ENCODE results near the gene ARL6.

ARL6 gene

GRCh38 chr3:97764407-97765238 is at the start of gene ARL6:
Gene ARL6, plus strand, starts transcription at chr3:97764758. Its CDS starts 3,350 bp downstream, at chr3:97768108.
- peak; percentile 85 for DNase-seq

- peak; percentile 62 for DNase-seq
These were observed 45.3 kb upstream of the ARL6 start for GRCh38 chr3:97719156-97719821.

GRCh38 chr3:97720417-97720816 is 44.1 kb upstream of the ARL6 start:
- no peak for DNase-seq

- DNase-seq, result no peak
These were observed 43.1 kb upstream of the ARL6 start for GRCh38 chr3:97721446-97721845.

GRCh38 chr3:97736928-97737327 is 27.6 kb upstream of the ARL6 start:
- no peak for DNase-seq

GRCh38 chr3:97738761-97739160 is 25.8 kb upstream of the ARL6 start:
- DNase-seq, result no peak

- no peak for DNase-seq
These were observed 22.5 kb upstream of the ARL6 start for GRCh38 chr3:97742036-97742435.

- no peak for DNase-seq
These were observed 20.3 kb upstream of the ARL6 start for GRCh38 chr3:97744289-97744688.

GRCh38 chr3:97763586-97764406 is 762 bp upstream of the ARL6 start:
- DNase-seq, result no peak

- DNase-seq, result peak; percentile 0
These were observed 778 bp downstream of the ARL6 start for GRCh38 chr3:97765336-97765735.

- DNase-seq, result no peak
These were observed 8.4 kb downstream of the ARL6 start for GRCh38 chr3:97772926-97773325.

GRCh38 chr3:97778152-97778551 is 13.6 kb downstream of the ARL6 start:
- no peak for DNase-seq

- peak; percentile 50 for DNase-seq
These were observed 29.0 kb downstream of the ARL6 start for GRCh38 chr3:97793420-97794019.

- DNase-seq, result no peak
These were observed 31.4 kb downstream of the ARL6 start for GRCh38 chr3:97795951-97796350.

- no peak for DNase-seq
These were observed 39.9 kb downstream of the ARL6 start for GRCh38 chr3:97804471-97804870.

GRCh38 chr3:97810779-97811390 is 46.3 kb downstream of the ARL6 start:
- DNase-seq, result peak; percentile 10

- DNase-seq, result peak; percentile 25
These were observed 50.8 kb downstream of the ARL6 start for GRCh38 chr3:97815149-97815917.

- no peak for DNase-seq
These were observed 52.3 kb downstream of the ARL6 start for GRCh38 chr3:97816811-97817210.

GRCh38 chr3:97817965-97818364 is 53.4 kb downstream of the ARL6 start:
- no peak for DNase-seq

- no peak for DNase-seq
These were observed 56.2 kb downstream of the ARL6 start for GRCh38 chr3:97820780-97821179.

GRCh38 chr3:97821287-97821773 is 56.8 kb downstream of the ARL6 start:
- DNase-seq, result no peak

All from EL (cell line).